Lower lobe of right lung (tissue), 2 donors: ENCODE measurements around the gene CHMP1A. TPM values are rescaled to one million over a fixed set of nuclear protein-coding genes. Genes with fewer than 3 reads are reported as not detected.
"Not testable (repeated sequence)": the region's sequence is repeated elsewhere in the genome, so short reads cannot be mapped to it uniquely, and the experiment has no call there.

Experiments
- ATAC-seq, 2 donors: fragments of 200-7000 bp; cut with Tn5 transposase; one replicate each; pipeline ENCODE4 v1.9.1; 2020 to 2022; ENCODE audit warnings: mild to moderate bottlenecking in 2 of 2, moderate library complexity in 2 of 2
- DNase-seq: peaks from one replicate; pipeline ENCODE4 v3.0.0-alpha.2; 2020
- H3K27ac ChIP-seq: fragments of 200-600 bp; one replicate; pipeline ENCODE4 v1.8.0; 2022
- H3K27me3 ChIP-seq: fragments of 200-600 bp; one replicate; pipeline ENCODE4 v1.8.0; 2022; ENCODE audit warnings: low read depth
- H3K36me3 ChIP-seq: fragments of 200-600 bp; one replicate; pipeline ENCODE4 v1.8.0; 2022; ENCODE audit warnings: mild to moderate bottlenecking
- H3K4me1 ChIP-seq: fragments of 200-600 bp; one replicate; pipeline ENCODE4 v1.8.0; 2022
- H3K4me3 ChIP-seq: fragments of 200-600 bp; one replicate; pipeline ENCODE4 v1.8.0; 2022; ENCODE audit warnings: mild to moderate bottlenecking
- H3K9me3 ChIP-seq: fragments of 200-600 bp; one replicate; pipeline ENCODE4 v1.8.0; 2022
- CTCF ChIP-seq: fragments of 200-600 bp; IDR thresholded peaks from one replicate; pipeline ENCODE4 v1.8.0; 2022; ENCODE audit warnings: antibody characterized with exemption, mild to moderate bottlenecking
- intact Hi-C: fragments of 100-400 bp; cut with DNase I; formaldehyde crosslinking; loops from one replicate; pipeline ENCODE4 v1.11.0; 2022
- total RNA-seq: library from RNA; stranded (reverse); fragmentation: NEBNext Ultra II Directional; extraction: Animal tissue kit (Norgen Biotek cat#: 25700); gene quantifications from one replicate; pipeline ENCODE4 v1.2.1, GENCODE V29; 2021
- donor health status: DM: no; HTN: yes; CAD: no; lungs with severe emphysema.

CHMP1A gene
- total RNA-seq, 1 donor from 2014 or later: 70.4 TPM

GRCh38 chr16:89697616-89698331 lies 40.3 kb upstream of the CHMP1A start:
- Histone ChIP-seq H3K4me3 (no peak overlapping the region), H3K4me1 (peaks cover 17% of the 10 kb centered on the region), H3K27ac (no peak overlapping the region), H3K9me3 (no peaks in the 10 kb centered on the region), H3K36me3 (peaks cover 49% of the 10 kb centered on the region), H3K27me3 (no peaks in the 10 kb centered on the region)
- TF ChIP-seq CTCF: no peak
- intact Hi-C loops: no loop called here
- DNase-seq (peak; percentile 42), ATAC-seq (no peak)

DNA sequence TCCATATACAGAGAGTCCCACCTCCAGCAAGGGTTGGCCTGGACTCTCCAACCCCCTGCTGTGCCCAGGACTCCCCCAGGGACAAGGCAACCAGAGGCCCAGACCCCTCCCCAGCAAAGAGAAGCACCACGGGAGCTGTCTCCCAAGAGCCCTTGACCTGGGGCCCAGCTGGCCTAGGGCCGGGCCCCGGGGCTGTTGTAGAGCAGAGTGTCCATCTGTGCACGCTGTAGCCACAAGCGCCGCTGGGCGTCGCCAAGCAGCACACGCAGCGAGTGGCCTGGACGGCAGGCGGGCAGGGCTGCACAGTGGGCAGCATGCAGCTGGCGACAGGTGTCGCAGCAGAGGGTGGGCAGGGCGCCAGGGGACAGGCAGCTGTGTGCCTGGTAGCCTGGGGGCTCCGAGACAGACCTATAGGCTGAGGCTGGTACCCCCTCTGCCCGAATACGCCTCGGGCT lies 39.7 kb upstream of the CHMP1A start:
- intact Hi-C loops: no loop called here
- Histone ChIP-seq H3K4me3 (no peak overlapping the region), H3K9me3 (no peaks in the 10 kb centered on the region), H3K27ac (no peak overlapping the region), H3K27me3 (no peaks in the 10 kb centered on the region), H3K4me1 (peaks cover 17% of the 10 kb centered on the region), H3K36me3 (peaks cover 55% of the 10 kb centered on the region)
- peak; percentile 50 for DNase-seq
- no peak for TF ChIP-seq CTCF
- no peak for ATAC-seq

DNA sequence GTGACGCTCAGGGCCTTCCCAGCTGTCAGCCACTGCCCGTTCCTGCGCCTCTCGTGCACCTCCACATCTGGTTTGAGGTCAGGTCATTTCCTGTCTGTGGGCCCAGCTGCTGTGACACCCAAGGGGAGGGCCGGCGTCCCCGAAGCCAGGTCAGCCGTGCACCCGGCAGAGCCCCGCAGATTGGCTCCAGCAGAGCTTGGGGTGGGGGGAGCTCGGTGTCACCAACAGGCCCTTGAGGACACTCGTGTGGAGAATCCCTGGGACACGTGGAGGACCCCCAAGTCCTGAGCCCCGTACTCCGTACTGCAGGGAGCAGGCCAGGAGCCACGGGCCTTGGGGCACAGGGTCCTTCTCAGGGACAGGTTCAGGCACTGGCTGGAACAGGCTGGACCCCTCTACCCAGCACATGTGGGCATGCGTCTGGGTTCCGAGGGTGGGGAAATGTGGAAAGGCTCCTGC lies 39.2 kb upstream of the CHMP1A start:
- H3K36me3 ChIP-seq: peaks cover 60% of the 10 kb centered on the region
- ATAC-seq (no peak), DNase-seq (peak; percentile 50)
- no peak overlapping the region for H3K27ac ChIP-seq
- H3K4me3 ChIP-seq: no peak overlapping the region
- H3K4me1 ChIP-seq: peaks cover 17% of the 10 kb centered on the region
- H3K27me3 ChIP-seq: no peaks in the 10 kb centered on the region
- TF ChIP-seq CTCF: no peak
- intact Hi-C loops: no loop called here
- no peaks in the 10 kb centered on the region for H3K9me3 ChIP-seq

GRCh38 chr16:89695875-89696669 lies 38.6 kb upstream of the CHMP1A start:
- no peaks in the 10 kb centered on the region for H3K27me3 ChIP-seq
- peaks cover 17% of the 10 kb centered on the region for H3K4me1 ChIP-seq
- no peak for ATAC-seq
- peaks cover 66% of the 10 kb centered on the region for H3K36me3 ChIP-seq
- no peaks in the 10 kb centered on the region for H3K9me3 ChIP-seq
- DNase-seq: peak; percentile 48
- intact Hi-C loops: no loop called here
- H3K27ac ChIP-seq: no peak overlapping the region
- TF ChIP-seq CTCF: no peak
- H3K4me3 ChIP-seq: no peak overlapping the region

- ATAC-seq (no peak), DNase-seq (peak; percentile 49)
- H3K4me3 ChIP-seq: no peak overlapping the region
- peaks cover 9% of the 10 kb centered on the region for H3K4me1 ChIP-seq
- peaks cover 71% of the 10 kb centered on the region for H3K36me3 ChIP-seq
- no peaks in the 10 kb centered on the region for H3K27me3 ChIP-seq
- no peak for TF ChIP-seq CTCF
- H3K9me3 ChIP-seq: no peaks in the 10 kb centered on the region
- no peak overlapping the region for H3K27ac ChIP-seq
- intact Hi-C loops: no loop called here
These were observed 37.8 kb upstream of the CHMP1A start for GRCh38 chr16:89695086-89695874.

- H3K9me3 ChIP-seq, DNase-seq, ATAC-seq, intact Hi-C loops, H3K27ac ChIP-seq, H3K27me3 ChIP-seq, H3K4me3 ChIP-seq, H3K4me1 ChIP-seq: not testable (repeated sequence)
- peaks cover 75% of the 10 kb centered on the region for H3K36me3 ChIP-seq
These were observed 37.2 kb upstream of the CHMP1A start for GRCh38 chr16:89694784-89695085.
